GM18502 (cell line): ENCODE data around the gene CSKMT.
A peak's percentile ranks its signal among the peaks of the same experiment; 100 is the strongest.
"Not testable (repeated sequence)": the region's sequence is repeated elsewhere in the genome, so short reads cannot be mapped to it uniquely, and the experiment has no call there.

Experiments
- ATAC-seq: cut with Tn5 transposase; IDR thresholded peaks from one replicate; pipeline ENCODE4 v1.9.1; 2021; ENCODE audit warnings: mild to moderate bottlenecking; ENCODE audit not compliant: unreplicated experiment, poor library complexity

CSKMT gene

DNA sequence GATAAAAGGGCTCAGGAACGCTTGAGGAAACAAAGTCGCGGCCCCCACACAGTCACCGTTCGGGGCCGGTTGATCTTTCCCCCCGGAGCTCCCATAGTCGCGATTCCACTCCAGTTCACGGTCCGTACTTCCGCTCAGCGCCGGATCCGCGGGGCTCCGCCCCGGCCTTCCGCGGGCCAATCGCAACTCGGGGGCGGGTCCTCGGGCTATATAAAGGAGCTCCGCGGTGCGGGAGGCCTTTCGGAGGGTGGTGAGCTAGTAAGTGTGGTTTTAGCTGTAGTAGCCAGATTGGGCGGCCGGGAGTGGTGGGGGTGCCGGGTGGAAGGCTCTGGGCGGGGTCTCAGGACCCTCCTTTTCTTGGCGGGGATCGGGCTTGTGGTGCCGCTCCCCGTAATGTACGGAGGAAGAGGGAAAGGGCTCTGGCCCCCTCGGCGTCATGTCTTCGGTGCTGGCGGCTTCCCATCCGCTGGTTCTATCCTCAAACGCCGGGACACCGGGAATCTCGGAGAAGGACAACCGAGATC is at the start of gene CSKMT, which contains the start of gene C11orf98:
TSS of gene CSKMT (plus strand) at position 238 of the 524 bp plus-strand sequence. CDS start 568 bp downstream, outside the sequence.
TSS of gene C11orf98 (minus strand) at position 136 of the 524 bp plus-strand sequence. CDS start at position 95, 41 bp downstream.
- peak; percentile 78 for ATAC-seq

GRCh38 chr11:62615521-62615920 is 49.6 kb upstream of the CSKMT start:
- no peak for ATAC-seq

DNA sequence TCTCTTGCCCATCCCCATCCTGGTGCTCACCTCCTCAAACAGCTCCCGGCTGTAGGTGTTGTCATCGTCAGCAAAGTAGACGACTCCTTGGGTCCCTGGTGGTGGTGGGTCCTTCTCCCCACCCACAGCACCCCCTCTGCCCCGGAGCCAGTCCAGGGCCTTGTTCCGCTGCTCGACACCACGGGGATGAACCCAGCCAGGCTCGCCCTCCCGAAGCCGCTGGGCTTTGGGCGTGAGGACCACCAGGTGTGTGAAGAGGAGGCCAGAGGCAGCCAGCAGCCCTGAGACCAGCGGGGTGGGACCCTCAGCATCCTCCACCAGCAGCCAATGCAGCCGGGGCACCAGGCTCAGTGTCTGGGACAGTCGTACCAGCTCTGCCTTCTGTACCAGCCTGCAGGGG is 48.2 kb upstream of the CSKMT start:
- ATAC-seq = not testable (repeated sequence)

DNA sequence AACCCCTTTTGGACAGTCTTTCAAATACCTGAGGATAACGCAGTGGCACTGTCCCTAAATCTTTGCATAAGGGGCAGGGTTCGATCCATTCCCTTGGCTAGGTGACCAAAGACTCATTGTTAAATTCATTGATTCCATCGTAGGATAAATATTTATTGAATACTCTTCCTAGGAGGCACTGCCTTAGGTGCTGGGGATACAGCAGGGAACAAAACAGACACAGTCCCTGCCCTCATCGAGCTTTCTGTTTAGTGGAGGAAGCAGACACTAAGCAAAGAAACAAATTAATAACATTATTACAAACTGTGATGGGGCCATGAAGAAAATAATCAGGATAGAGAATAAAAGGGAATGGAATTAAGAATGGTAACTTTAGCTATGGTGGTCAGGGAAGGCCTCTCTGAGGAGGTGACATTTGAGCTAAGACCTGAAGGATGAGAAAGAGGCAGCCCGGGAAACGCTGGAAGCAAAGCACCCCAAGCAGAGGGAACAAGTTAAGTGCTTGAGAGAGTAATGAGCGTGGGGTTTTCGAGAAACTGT is 44.0 kb upstream of the CSKMT start:
- ATAC-seq = no peak

- ATAC-seq = peak; percentile 94
Observed at GRCh38 chr11:62621567-62622470, 43.3 kb upstream of the CSKMT start, which contains the start of gene B3GAT3. Gene B3GAT3 (minus strand): TSS chr11:62621986. CDS start chr11:62621947, 39 bp downstream.

GRCh38 chr11:62622476-62623089 is 42.5 kb upstream of the CSKMT start:
- no peak for ATAC-seq

GRCh38 chr11:62627713-62628112 is 37.4 kb upstream of the CSKMT start:
- ATAC-seq = no peak

DNA sequence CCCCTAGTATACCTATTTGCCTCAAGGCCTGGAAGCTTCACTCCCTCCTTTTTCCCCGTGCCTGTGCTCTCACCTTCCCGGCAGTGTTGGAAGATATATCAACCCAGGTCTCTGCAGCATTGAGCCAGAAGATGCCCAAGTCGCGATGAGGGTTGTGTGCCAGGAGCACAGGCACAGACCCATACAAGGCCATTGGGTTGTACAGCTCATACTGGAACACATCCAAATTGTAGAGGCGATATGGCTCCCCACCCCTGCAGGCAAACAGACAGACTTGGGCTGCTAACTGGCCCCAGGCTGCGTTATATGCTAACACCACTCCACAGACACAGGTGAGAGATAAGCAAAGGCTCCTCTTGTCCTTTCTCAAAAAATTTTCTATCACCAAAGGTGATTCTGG is 32.6 kb upstream of the CSKMT start:
- ATAC-seq = no peak

GRCh38 chr11:62644220-62644619 is 20.9 kb upstream of the CSKMT start:
- ATAC-seq = no peak

GRCh38 chr11:62645671-62645945 is 19.5 kb upstream of the CSKMT start:
- ATAC-seq = no peak

GRCh38 chr11:62645946-62646824 is 18.9 kb upstream of the CSKMT start, which contains the start of gene GANAB:
Gene GANAB (minus strand): TSS chr11:62646613. CDS start chr11:62646599, 14 bp downstream.
- ATAC-seq = peak; percentile 90

- peak; percentile 1 for ATAC-seq
Observed at GRCh38 chr11:62646825-62647608, 18.1 kb upstream of the CSKMT start.

GRCh38 chr11:62647609-62648005 is 17.5 kb upstream of the CSKMT start:
- no peak for ATAC-seq

DNA sequence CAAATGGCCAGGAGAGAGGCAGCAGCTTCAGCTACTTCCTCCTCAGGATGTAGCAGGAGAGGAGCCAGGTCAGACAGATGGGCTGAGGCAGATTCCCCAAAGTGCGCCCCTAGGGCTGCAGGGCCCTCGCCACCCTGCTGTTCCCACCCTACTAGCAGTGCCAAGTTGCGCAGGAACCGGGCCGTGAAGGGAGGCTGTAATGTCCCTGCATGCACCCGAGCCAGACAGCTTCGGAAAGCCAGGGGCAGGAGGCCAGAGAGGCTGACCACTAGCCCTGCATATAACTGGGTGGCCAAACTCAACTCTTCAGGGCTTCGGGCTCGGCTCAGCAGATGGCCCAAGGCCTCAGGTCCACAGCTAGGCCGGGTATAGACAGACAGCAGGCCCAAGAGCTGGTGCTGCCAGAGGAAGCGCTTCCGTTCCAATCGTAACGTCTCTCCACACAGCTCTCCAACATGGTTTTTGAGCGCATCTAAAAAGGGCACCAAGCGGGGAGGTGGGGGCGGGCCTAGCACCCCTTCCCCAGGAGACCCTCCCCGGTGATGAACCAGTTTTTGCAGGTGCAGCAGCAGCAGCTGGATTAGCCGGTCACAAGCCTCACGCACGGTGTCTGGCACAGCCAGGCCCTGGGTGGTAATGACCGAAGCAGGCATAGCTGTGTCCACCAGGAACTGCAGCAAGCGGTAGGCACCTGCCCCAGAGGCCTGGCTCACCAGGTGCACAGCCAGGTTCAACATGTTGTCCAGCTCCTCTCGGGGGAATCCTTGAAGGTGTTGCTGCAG is 16.7 kb upstream of the CSKMT start:
- ATAC-seq = no peak

DNA sequence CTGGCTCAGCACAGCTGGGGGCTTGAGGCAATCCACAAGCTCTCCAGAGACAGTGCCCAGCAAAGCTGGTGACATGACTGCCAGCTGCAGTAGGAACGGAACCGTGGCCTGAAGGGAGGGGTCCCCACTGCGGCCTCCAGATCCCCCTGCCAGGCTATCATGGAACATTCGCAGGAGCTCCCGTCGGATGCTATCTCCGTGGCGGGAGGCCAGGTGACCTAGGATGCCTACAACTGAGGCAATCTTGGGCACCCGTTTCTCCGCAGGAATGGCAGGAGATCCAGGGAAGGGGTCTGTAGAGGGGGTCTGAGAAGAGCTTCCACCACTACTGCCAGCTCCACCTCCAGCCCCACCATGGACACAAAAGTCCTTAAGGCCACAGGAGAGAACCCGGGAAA is 16.1 kb upstream of the CSKMT start:
- no peak for ATAC-seq

- ATAC-seq = no peak
Observed at GRCh38 chr11:62649486-62649885, 15.6 kb upstream of the CSKMT start.

DNA sequence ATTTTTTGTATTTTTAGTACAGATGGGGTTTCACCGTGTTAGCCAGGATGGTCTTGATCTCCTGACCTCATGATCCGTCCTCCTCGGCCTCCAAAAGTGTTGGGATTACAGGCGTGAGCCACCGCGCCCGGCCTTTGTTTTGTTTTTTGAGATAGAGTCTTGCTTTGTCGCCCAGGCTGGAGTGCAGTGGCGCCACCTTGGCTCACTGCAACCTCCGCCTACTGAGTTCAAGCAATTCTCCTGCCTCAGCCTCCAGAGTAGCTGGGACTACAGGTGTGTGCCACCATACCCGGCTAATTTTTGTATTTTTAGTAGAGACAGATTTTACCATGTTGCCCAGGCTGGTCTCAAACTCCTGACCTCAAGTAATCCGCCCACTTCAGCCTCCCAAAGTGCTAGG is 14.8 kb upstream of the CSKMT start:
- ATAC-seq = not testable (repeated sequence)

GRCh38 chr11:62652161-62653006 is 12.7 kb upstream of the CSKMT start:
- ATAC-seq = no peak
